Endothelial cell of umbilical vein (primary cell): Measurements from ENCODE around the gene KCNRG. TPM values are rescaled to one million over a fixed set of nuclear protein-coding genes. Genes with fewer than 3 reads are reported as not detected.

Experiments used
- BruUV-seq: library from RNA; stranded (reverse); fragments of 400-500 nt; replicated peaks from 2 replicates; lab custom pipeline; 2021; lab: Mats Ljungman, UMichigan
- CTCF ChIA-PET: fragments of 300-600, 350-600 bp; sonication (Branson Sonifier 250); formaldehyde crosslinking; loops from one replicate; lab custom pipeline; 2021; ENCODE audit warnings: antibody characterized with exemption, inconsistent platforms; lab: Charles Lee
- POLR2A ChIA-PET: fragments of 300-600, 350-600 bp; sonication (Branson Sonifier 250); formaldehyde crosslinking; loops from one replicate; lab custom pipeline; 2021; ENCODE audit warnings: antibody characterized with exemption, inconsistent platforms; lab: Charles Lee
- DNase-seq: peaks from one replicate; pipeline ENCODE4 v3.0.0-alpha.2; 2011; ENCODE audit warnings: low read depth, low spot score
- FAIRE-seq: peaks from 2 replicates; lab custom pipeline; 2011; peaks lifted over from hg19 to GRCh38; lab: Jason Lieb, UNC
- H2AFZ ChIP-seq: 2 replicates; pipeline ENCODE4 v1.6.0; 2012; ENCODE audit warnings: low read depth, low read length, control low read depth, inconsistent platforms
- H3K27ac ChIP-seq: 2 replicates; pipeline ENCODE4 v1.5.1; 2011; ENCODE audit warnings: low read depth, mild to moderate bottlenecking, control low read depth, low read length, moderate library complexity; ENCODE audit not compliant: insufficient read depth
- H3K27me3 ChIP-seq, 2 experiments: 2 replicates each; pipeline versions ENCODE4 v1.6.0 to v1.6.1; 2011; ENCODE audit warnings: low read length in 2 of 2, mixed read lengths in 1 of 2; ENCODE audit not compliant: control insufficient read depth in 2 of 2, insufficient read depth in 2 of 2
- H3K36me3 ChIP-seq, 2 experiments: 2 replicates in 1 of 2; 3 replicates in 1 of 2; pipeline ENCODE4 v1.5.1; 2011; ENCODE audit warnings: low read length in 2 of 2, mild to moderate bottlenecking in 1 of 2, moderate library complexity in 1 of 2; ENCODE audit not compliant: control insufficient read depth in 2 of 2, insufficient read depth in 2 of 2; ENCODE audit errors: extremely low read depth in 1 of 2
- H3K4me1 ChIP-seq: 3 replicates; pipeline ENCODE4 v1.5.1; 2011; ENCODE audit warnings: mild to moderate bottlenecking, low read length; ENCODE audit not compliant: control insufficient read depth, insufficient read depth; ENCODE audit errors: extremely low read depth
- H3K4me2 ChIP-seq: 2 replicates; pipeline ENCODE4 v1.6.1; 2011; ENCODE audit warnings: low read length, control low read depth, mixed read lengths; ENCODE audit not compliant: insufficient read depth
- H3K4me3 ChIP-seq, 3 experiments: fragments of 200-600 bp in 1 of 3; sonication (generic), shearing (Covaris generic) in 1 of 3; replicated peaks in 1 of 3; 2 replicates each; pipeline ENCODE4 v1.5.1; 2011 to 2016; ENCODE audit warnings: control low read depth in 3 of 3, low read length in 3 of 3, mild to moderate bottlenecking in 2 of 3, inconsistent platforms in 1 of 3, low read depth in 1 of 3, moderate library complexity in 1 of 3; ENCODE audit not compliant: insufficient read depth in 1 of 3
- H3K79me2 ChIP-seq: 2 replicates; pipeline ENCODE4 v1.6.0; 2012; ENCODE audit warnings: low read length, inconsistent platforms; ENCODE audit not compliant: control insufficient read depth, insufficient read depth
- H3K9ac ChIP-seq: replicated peaks from 2 replicates; pipeline ENCODE3; 2011; ENCODE audit warnings: low read length, control low read depth; ENCODE audit not compliant: insufficient read depth; ENCODE audit errors: extremely low read depth
- H3K9me1 ChIP-seq: replicated peaks from 3 replicates; pipeline ENCODE4 v1.6.0; 2011; ENCODE audit warnings: mild to moderate bottlenecking, low read length; ENCODE audit not compliant: control insufficient read depth, insufficient read depth; ENCODE audit errors: extremely low read depth
- H3K9me3 ChIP-seq: replicated peaks from 2 replicates; pipeline ENCODE4 v1.5.1; 2012; ENCODE audit warnings: low read length, inconsistent platforms; ENCODE audit not compliant: control insufficient read depth, insufficient read depth
- H4K20me1 ChIP-seq: replicated peaks from 2 replicates; pipeline ENCODE3; 2011; ENCODE audit warnings: mild to moderate bottlenecking, low read length; ENCODE audit not compliant: control insufficient read depth, insufficient read depth; ENCODE audit errors: extremely low read depth
- EZH2 ChIP-seq: IDR thresholded peaks from 2 replicates; pipeline ENCODE4 v1.6.1; 2012; ENCODE audit warnings: borderline replicate concordance, low read depth, mild to moderate bottlenecking, moderate library complexity, low read length, inconsistent platforms; ENCODE audit not compliant: severe bottlenecking
- FOS ChIP-seq: IDR thresholded peaks from 2 replicates; pipeline ENCODE4 v1.6.1; 2011; ENCODE audit warnings: mild to moderate bottlenecking, low read length, moderate library complexity, borderline replicate concordance; ENCODE audit not compliant: insufficient read depth
- GATA2 ChIP-seq: IDR thresholded peaks from 2 replicates; pipeline ENCODE4 v1.7.0; 2011; ENCODE audit warnings: low read depth, mild to moderate bottlenecking, moderate library complexity, mixed read lengths, low read length; ENCODE audit not compliant: insufficient read length, insufficient read depth
- JUN ChIP-seq: IDR thresholded peaks from 2 replicates; pipeline ENCODE4 v1.6.1; 2011; ENCODE audit warnings: borderline replicate concordance, low read depth; ENCODE audit not compliant: insufficient read length, insufficient read depth
- MYC ChIP-seq: IDR thresholded peaks from one replicate; pipeline ENCODE4 v1.6.1; 2011; ENCODE audit warnings: mild to moderate bottlenecking, low read depth, low read length
- POLR2A ChIP-seq: IDR thresholded peaks from 2 replicates; pipeline ENCODE4 v1.6.1; 2012; ENCODE audit warnings: low read depth, mild to moderate bottlenecking, control low read depth, low read length
- POLR2AphosphoS5 ChIP-seq: IDR thresholded peaks from 2 replicates; pipeline ENCODE4 v1.6.1; 2012; ENCODE audit warnings: low read depth, mild to moderate bottlenecking, control low read depth, low read length, moderate library complexity; ENCODE audit not compliant: insufficient read depth
- dilution Hi-C: fragments of 300-500 bp; cut with MboI; formaldehyde crosslinking; loops from one replicate; pipeline ENCODE4 v1.15.0; 2019; ENCODE audit warnings: low sequenced_read_pairs; ENCODE audit not compliant: extremely low pct_ligation_motif_present
- intact Hi-C: fragments of 100-400 bp; cut with micrococcal nuclease; formaldehyde crosslinking; loops from one replicate; pipeline ENCODE4 v1.10.0; 2022
- polyA plus RNA-seq, 4 experiments: library from polyadenylated mRNA; depleted of rRNA in 3 of 4; stranded (reverse) in 3 of 4; unstranded in 1 of 4; fragments of >200 nt; gene quantifications; 2 replicates each; pipeline versions ENCODE4 v1.2.1 to v1.2.3, GENCODE V29; 2011 to 2012; ENCODE audit warnings: missing spikeins in 1 of 4
- total RNA-seq: library from RNA; stranded (reverse); gene quantifications from 2 replicates; pipeline ENCODE4 v1.2.3, GENCODE V29; 2021
- TF ChIP-seq, protein P1 (sequence below), 2 donors: IDR thresholded peaks; 1 replicate in 1 of 2; 2 replicates in 1 of 2; pipeline ENCODE4 v1.5.1; 2011; ENCODE audit warnings: low read length in 2 of 2, mild to moderate bottlenecking in 2 of 2, moderate library complexity in 2 of 2, control low read depth in 1 of 2, inconsistent platforms in 1 of 2, low read depth in 1 of 2; ENCODE audit not compliant: insufficient read depth in 1 of 2; ENCODE audit errors: extremely low read depth in 1 of 2
- TF ChIP-seq, protein P2 (sequence below): IDR thresholded peaks from 2 replicates; pipeline ENCODE4 v1.6.1; 2011; ENCODE audit not compliant: insufficient read depth, insufficient read length

The KCNRG gene
- total and polyA plus RNA-seq, 2 donors (not counting 3 experiments of a cell fraction or from before 2014, with no cell fraction given), result 0.86 to 1.3 TPM

DNA sequence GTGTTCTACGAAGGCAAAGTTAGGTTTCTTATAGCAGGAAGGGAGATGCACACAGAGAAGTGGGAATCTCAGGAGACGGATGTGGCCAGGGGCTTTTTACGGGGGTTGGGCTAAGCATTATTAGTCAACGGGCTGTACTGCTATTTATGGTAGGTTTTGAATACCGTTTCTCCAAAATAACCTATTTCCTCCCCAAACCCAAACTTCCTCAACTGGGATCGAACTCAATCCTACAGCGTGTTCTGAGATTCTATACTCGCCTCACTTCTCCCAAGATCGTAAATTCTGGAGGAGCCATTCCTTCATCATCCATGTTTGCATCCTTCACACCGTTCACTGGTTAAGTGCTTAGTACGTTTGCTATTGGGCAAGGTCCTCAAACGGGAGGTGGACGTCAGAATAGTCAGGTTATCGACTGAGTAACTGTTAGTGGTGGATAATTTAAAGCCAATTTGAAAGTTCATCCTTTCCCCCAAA, 19.6 kb upstream of the KCNRG start:
- H3K9me1 ChIP-seq, result peaks cover 3% of the 10 kb centered on the region
- H3K27me3 ChIP-seq, result no peaks in the 10 kb centered on the region
- DNase-seq (peak; percentile 48), FAIRE-seq (no peak)
- dilution Hi-C loops, result no loop called here
- no TSS peak for BruUV-seq
- CTCF ChIA-PET, result interaction anchor here (2.0 to 4.8 kb wide), 4 partner anchors 12 to 916 kb away, joined by 7 to 133 read pairs (median 26); no protein-coding TSS in a partner anchor
- peaks cover 33% of the 10 kb centered on the region for H3K79me2 ChIP-seq
- POLR2A ChIA-PET, result interaction anchor here (0.7 to 2.0 kb wide), 2 partner anchors 23 to 60 kb away, joined by 3 to 7 read pairs; partner anchors contain the start of gene SPRYD7
- peaks cover 35% of the 10 kb centered on the region for H3K4me1 ChIP-seq
- peak overlapping the region; percentile 70 to 85 (median 75) for H3K4me3 ChIP-seq
- H2AFZ ChIP-seq, result peak overlapping the region; percentile 54
- intact Hi-C loops, result loop anchor here (5.0 to 10.0 kb wide), 3 partner anchors 537 to 917 kb away; no protein-coding TSS in a partner anchor
- peak overlapping the region; percentile 85 for H3K4me2 ChIP-seq
- H4K20me1 ChIP-seq, result no peaks in the 10 kb centered on the region
- peak overlapping the region; percentile 93 for H3K27ac ChIP-seq
- TF ChIP-seq POLR2A (no peak), EZH2 (no peak), POLR2AphosphoS5 (no peak), JUN (no peak), MYC (no peak), GATA2 (no peak), FOS (no peak)
- TF ChIP-seq, protein P1, sequence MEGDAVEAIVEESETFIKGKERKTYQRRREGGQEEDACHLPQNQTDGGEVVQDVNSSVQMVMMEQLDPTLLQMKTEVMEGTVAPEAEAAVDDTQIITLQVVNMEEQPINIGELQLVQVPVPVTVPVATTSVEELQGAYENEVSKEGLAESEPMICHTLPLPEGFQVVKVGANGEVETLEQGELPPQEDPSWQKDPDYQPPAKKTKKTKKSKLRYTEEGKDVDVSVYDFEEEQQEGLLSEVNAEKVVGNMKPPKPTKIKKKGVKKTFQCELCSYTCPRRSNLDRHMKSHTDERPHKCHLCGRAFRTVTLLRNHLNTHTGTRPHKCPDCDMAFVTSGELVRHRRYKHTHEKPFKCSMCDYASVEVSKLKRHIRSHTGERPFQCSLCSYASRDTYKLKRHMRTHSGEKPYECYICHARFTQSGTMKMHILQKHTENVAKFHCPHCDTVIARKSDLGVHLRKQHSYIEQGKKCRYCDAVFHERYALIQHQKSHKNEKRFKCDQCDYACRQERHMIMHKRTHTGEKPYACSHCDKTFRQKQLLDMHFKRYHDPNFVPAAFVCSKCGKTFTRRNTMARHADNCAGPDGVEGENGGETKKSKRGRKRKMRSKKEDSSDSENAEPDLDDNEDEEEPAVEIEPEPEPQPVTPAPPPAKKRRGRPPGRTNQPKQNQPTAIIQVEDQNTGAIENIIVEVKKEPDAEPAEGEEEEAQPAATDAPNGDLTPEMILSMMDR (IDR thresholded peaks at IDR 0.05; ENCODE audit: extremely low read depth in 1 of 2, insufficient read depth in 1 of 2, low read depth in 1 of 2, low read length in 2 of 2), result no peak
- TF ChIP-seq, protein P2, sequence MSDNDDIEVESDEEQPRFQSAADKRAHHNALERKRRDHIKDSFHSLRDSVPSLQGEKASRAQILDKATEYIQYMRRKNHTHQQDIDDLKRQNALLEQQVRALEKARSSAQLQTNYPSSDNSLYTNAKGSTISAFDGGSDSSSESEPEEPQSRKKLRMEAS, result no peak
- no peaks in the 10 kb centered on the region for H3K9me3 ChIP-seq
- peaks cover 0 to 7% of the 10 kb centered on the region in 2 experiments for H3K36me3 ChIP-seq
- peak overlapping the region; percentile 94 for H3K9ac ChIP-seq
